Stimulated activated naive CD4-positive, alpha-beta T cell (primary cell): Measurements from ENCODE around the gene HAUS5.

ENCODE experiments used
- DNase-seq, 6 experiments: peaks; one replicate each; lab custom pipeline; 2025; lab: John Stamatoyannopoulos, UW

Gene HAUS5

GRCh38 chr19:35673121-35673804, 60.7 kb downstream of the HAUS5 start:
- DNase-seq = peak in 2 of 6 experiments; percentile 11 to 15
